ENCODE measurements around the gene PZP.

DNA sequence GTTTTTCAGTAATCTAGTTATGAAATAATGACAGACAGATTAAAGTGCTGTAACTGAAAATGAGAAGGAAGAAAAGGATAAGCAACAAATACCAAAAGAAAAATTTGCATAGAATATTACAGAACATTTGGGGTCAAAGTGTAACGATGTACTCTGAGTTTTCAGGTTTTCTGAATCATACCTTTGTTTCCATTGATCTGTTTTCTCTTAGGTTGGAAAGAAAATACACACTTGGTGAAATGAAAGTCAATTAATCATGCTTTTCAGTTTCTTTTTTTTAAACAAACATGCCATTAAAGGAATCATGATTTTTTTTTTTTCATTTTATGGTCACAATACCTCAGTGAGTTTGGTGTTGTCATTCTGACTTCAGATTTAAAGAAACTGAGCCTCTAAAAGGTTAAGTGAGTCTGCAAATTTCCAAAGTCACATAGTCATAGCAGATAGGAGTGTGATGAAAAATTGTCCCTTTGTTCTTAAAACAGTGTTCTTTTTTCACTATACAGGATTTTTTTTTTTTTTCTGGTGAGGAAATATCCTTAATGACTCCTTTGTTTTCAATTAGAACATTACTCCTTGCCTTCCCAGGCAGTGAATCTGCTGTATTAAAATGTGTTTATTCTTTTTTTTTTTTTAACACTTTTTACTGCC is 35.9 kb upstream of the PZP start:
- TF ChIP-seq, protein P1, sequence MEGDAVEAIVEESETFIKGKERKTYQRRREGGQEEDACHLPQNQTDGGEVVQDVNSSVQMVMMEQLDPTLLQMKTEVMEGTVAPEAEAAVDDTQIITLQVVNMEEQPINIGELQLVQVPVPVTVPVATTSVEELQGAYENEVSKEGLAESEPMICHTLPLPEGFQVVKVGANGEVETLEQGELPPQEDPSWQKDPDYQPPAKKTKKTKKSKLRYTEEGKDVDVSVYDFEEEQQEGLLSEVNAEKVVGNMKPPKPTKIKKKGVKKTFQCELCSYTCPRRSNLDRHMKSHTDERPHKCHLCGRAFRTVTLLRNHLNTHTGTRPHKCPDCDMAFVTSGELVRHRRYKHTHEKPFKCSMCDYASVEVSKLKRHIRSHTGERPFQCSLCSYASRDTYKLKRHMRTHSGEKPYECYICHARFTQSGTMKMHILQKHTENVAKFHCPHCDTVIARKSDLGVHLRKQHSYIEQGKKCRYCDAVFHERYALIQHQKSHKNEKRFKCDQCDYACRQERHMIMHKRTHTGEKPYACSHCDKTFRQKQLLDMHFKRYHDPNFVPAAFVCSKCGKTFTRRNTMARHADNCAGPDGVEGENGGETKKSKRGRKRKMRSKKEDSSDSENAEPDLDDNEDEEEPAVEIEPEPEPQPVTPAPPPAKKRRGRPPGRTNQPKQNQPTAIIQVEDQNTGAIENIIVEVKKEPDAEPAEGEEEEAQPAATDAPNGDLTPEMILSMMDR (IDR thresholded peaks at IDR 0.05; ENCODE audit: insufficient read depth, low read depth, low read length) = no peak
- no peak for TF ChIP-seq EZH2 (IDR thresholded peaks at IDR 0.05; ENCODE audit: insufficient read depth, low read length)

All from astrocyte (in vitro differentiated cells and primary cell).